ENCODE results near the gene CCDC158.

Gene CCDC158

DNA sequence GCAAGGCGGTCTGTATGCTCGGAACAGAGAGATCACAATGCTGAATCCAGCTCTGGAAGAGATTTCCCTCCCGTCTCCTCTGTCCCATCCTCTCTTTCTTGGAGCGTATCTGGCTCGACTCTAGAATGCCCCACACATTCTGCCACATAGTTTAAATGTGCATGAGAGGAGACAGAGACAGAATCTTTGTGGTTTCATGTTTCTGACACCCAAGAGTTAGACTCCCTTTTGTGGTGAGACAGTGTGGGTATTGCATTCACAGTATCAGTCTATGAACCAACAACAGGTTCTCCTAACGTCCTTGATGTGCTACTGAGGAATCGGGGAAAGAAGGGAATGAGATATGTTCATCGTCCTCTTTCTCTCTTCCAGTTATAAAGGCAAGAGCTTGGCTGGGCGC, 144.1 kb downstream of the CCDC158 start:
- ATAC-seq = no peak

DNA sequence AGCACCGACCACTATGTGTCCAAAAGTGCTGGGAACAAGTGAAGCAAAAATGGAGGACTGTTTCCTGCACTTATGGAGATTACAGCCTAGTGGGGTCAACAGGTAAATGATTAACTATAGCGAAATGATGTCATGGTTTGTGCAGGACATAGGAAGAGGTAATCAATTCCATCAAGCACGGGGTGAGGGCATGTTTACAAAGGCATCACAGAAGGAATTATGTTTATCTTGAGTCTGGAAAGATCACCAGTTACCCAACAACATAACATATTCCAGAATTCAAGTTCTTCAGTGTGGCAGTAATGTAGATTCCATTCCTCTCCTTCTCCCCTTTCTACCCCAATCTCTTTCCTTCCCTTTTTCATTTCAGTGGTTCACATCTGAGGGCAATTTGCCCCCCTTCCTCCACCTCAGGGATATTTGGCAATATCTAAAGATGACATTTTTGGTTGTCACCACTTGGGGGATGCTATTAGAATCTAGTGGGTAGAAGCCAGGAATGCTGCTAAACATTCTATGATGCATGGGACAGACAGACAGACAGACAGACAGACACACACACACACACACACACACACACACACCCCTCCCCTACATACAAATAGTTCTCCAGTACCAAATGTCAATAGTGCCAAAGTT, 145.3 kb downstream of the CCDC158 start:
- ATAC-seq = no peak

DNA sequence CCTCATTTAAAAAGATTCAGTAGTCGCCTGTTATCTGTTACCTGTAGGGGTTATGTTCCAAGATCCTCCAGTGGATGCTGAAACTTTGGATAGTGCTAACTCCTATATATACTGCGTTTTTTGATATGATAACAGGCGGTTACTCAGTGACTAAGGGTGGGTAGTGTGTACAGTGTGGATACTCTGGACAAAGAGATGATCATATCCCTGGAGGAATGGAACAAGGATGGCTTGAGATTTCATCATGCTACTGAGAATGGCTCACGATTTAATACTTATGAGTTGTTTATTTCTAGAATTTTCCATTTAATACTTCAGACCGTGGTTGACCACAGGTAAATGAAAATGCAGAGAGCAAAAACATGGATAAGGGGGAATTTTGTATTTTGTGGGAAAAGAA, 147.9 kb downstream of the CCDC158 start:
- no peak for ATAC-seq

DNA sequence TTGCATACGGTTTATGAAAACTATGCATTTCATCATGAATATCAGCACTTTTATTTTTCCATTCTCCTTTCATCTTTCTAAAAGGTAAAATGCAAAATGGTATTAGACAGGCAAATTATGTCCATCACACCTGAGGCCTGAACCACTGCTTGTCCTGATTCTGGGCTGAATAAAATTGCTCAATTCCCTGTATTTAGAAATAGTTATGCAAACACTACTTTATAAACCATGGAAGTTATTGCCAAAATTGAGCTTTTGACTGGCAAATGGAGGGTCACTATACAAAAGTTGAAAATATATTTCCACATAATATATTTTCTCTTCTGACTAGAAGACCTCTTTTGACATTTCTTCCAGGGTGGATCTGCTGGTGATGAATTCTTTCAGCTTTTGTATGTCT, 148.4 kb downstream of the CCDC158 start:
- no peak for ATAC-seq

DNA sequence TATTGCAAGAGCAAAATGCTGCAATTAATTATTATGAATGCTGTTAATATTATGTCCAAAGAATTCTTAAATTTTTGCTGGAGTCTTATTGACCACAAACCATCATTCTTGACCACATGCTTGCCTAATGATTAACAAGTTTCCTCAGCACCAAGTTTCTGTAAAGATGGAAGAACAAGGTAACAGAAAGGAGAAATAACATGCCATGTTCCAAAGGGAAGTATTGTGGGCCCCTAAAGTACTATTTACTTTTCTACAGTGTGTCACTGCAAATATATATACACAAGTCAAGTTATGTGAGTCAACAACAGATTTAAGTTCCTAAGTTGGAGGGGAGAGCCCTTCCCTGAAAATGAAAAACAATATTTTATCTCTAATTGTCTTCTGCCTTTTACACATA, 148.9 kb downstream of the CCDC158 start:
- ATAC-seq = no peak

DNA sequence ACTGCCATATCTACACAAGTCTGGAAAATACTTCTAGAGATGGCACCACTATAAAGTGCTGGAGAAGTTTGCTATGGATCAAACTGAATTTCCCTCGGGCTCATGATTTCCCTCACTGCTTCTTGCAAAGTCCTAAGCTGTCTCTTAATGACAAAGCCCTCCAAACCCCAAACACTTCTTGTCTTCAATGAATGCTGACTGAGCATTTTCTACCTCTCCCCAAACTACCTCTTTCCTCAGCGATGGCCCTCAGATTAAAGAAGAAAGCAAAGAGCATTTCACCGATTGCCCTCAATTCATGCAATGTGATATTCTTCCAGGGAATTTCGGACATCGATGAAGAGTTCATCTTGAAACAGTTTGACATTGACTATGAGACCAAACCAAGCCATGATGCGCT, 149.7 kb downstream of the CCDC158 start:
- no peak for ATAC-seq

DNA sequence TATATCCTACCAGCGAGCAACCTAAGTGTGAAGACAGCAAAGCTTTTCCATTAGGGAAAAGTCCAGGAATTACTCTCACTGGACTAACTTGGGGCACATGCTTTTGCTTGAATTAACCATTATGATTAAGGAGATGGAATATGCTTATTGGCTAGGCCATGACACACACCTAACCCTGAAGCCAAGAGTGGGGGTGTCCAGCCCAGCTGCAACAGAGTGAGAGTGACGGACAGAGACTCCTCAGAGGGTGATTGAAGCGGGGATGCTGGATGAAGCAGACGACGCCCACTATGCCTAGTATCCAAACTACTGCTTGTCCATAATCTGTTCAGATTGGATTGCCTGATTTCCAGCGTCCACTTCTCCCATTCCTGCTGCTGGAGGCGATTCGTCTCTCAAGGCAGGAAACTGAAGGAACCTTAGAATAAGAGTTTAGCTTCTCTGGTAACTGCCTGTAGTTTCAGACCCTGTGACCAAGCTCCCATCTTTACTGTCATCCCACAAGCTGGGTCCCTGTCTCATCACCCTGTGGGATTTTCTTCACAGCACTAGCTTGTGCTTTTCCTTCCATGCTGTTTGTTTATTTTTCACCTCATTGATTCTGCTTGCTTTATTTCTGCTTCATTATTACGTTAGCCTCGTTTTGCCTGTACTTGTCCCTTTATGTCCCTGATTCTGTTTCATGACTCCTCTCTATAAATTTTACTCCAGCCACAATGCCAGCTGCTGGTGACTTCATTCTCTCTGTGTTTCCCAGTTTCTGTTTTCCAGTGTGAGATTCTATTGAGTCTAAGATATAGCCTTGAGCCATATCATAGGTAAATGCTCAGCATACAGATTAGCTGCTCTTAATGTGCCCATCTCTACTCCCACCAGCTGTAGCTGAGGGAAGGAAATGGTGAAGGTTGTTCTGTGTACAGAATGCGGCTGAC, 150.4 kb downstream of the CCDC158 start:
- no peak for ATAC-seq

DNA sequence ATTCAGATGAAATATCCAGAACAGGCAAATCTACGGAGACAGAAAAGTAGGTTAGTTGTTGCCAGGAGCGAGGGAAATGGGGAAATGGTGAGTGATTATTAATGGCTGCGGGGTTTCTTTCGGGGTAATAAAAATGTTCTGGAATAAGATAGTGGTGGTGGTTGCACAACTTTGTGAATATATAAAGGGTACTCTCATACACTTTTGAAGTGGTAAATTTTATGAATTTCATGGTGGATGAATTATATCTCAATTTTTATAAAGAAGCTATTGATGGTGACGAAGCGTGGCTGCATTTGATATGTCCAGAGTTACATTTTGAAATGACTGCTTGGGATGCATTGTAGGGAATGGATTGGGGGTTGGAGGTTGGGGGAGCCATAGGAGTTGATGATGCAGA, 153.1 kb downstream of the CCDC158 start:
- no peak for ATAC-seq

DNA sequence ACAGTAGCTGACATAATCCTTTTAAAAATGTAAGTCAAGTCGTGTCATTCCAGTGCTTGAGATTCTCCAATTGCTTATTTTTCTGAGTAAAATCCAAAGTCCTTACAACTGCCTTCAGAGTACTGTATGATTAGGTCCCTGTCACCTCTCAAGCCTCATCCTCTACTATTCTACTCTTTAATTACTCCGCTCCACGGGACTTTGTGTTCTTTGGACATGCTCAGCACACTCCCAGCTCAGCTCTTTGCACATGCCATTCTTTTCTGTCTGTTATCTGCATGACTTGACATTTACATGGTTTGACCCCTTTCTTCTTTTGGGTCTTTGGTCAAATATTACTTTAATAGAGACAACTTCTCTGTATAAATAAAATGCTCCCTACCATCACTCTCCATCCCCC, 154.3 kb downstream of the CCDC158 start:
- ATAC-seq = no peak

DNA sequence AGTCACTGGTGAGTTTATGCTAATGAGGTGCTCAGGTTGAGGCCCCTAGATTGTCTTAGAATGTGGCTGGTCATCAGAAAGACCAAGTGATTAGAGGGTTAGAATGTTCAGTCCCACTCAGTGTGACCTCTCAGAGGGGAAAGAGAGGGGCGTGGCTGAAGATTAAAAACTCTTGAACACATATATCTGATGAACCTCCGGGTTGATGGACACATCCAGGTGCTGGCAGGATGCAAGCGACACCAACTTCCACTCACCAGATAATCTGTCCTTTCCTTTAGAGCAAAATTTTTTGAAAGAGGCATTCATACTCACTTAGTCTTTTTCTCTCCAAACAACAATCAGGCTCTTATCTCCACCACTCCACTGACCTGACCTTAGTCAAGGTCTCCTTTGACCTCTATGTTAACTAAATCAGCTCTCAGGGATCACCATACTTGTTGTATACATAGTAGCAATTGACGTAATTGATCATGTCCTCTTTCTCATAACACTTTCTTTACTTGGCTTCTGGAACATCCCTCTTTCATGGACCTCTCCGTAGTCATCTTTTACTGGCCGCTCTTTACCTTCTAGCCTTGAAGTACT, 155.2 kb downstream of the CCDC158 start:
- no peak for ATAC-seq

Data from activated CD4-positive, CD25-positive, alpha-beta regulatory T cell treated with anti-CD3 and anti-CD28 coated beads, Interleukin-2, amount 50 U/mL, for 24 hours (primary cell).